ENCODE measurements around the gene RARS2. TPM values are rescaled to one million over a fixed set of nuclear protein-coding genes. Genes with fewer than 3 reads are reported as not detected.
A peak's percentile ranks its signal among the peaks of the same experiment; 100 is the strongest.

RARS2 gene
- total RNA-seq, 1 experiment from 2014 or later, result 14.8 TPM

DNA sequence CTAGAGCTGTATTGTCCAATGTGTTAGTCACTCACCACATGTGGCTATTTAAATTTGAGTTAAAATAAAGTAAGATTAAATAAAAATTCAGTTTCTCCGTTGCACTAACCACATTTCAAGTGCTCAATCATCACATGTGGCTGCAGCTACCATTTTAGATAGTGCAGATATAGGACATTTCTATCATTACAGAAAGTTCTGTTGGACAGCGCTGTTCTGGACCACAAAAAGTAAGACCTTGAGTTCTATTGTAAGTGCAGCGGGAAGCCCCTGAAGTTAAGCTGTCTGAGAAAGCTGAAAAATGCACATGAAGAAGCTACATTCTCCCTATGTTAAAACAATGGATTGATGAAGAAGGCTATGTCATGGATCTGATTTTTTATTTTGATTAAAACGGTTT is 1.2 kb upstream of the RARS2 start:
- Histone ChIP-seq H3K27me3 (ENCODE audit: low read length) (no peaks in the 10 kb centered on the region), H3K4me3 (ENCODE audit: low read length) (peak overlapping the region; percentile 96), H3K4me2 (ENCODE audit: low read length) (peak overlapping the region; percentile 94), H3K4me1 (ENCODE audit: insufficient read depth, low read length) (peaks cover 21% of the 10 kb centered on the region), H2AFZ (ENCODE audit: low read length) (no peak overlapping the region), H3K9me3 (ENCODE audit: low read length) (no peaks in the 10 kb centered on the region), H4K20me1 (ENCODE audit: low read length) (no peaks in the 10 kb centered on the region), H3F3A (ENCODE audit: low read length, unreplicated experiment) (no peaks in the 10 kb centered on the region), H3K9me2 (replicated peaks; ENCODE audit: low read length) (no peaks in the 10 kb centered on the region), H3K79me2 (ENCODE audit: low read length) (peaks cover 75% of the 10 kb centered on the region), H3K27ac (ENCODE audit: low read length) (no peak overlapping the region), H3K9ac (ENCODE audit: low read length) (peak overlapping the region; percentile 94), H3K36me3 (ENCODE audit: low read depth, low read length) (peaks cover 5% of the 10 kb centered on the region; the same call in 1 of the 2 replicates)
- no TSS peak for BruUV-seq (replicated peaks)
- no peak for ATAC-seq
- DNase-seq, result no peak
- ChIA-PET CTCF (no interaction called here), POLR2A (ENCODE audit: unreplicated experiment) (no interaction called here)
- no peak for TF ChIP-seq EZH2phosphoT487 (IDR thresholded peaks at IDR 0.05; ENCODE audit: borderline replicate concordance, low read length)
- no peak for TF ChIP-seq EZH2 (IDR thresholded peaks at IDR 0.05; ENCODE audit: low read length, unreplicated experiment)
- no peak for TF ChIP-seq CTCF (conservative IDR thresholded peaks at IDR 0.05; ENCODE audit: low read depth, low read length)
- intact Hi-C loops (cut with micrococcal nuclease), result loop anchor here (2.0 to 5.0 kb wide), 2 partner anchors 110 to 1276 kb away; no protein-coding TSS in a partner anchor

DNA sequence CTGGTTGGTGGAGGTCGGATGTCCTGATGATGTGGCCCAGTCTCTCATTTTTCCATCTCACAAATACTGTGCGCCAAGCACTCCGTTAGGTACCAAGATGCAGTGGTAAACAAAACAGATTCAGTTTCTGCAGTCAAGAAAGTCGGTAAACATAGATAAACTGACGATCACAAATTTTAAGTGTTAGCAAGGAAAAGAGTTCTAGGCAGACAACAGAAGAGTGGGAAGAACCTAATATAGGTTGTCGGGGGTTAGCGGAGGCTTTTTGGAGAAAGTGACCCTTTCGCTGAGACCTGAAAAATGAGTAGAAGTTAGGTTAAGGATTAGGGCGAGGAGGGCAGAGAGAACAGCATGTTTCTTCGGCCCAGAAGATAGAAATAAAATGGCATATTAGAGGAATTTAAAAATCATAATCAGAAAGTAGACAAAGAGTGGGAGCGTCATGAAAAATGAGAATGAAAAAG is 662 bp upstream of the RARS2 start:
- H2AFZ ChIP-seq (ENCODE audit: low read length), result peak overlapping the region; percentile 85
- POLR2A ChIA-PET (ENCODE audit: unreplicated experiment), result no interaction called here
- intact Hi-C loops (cut with micrococcal nuclease), result loop anchor here (2.0 to 5.0 kb wide), 2 partner anchors 110 to 1277 kb away; no protein-coding TSS in a partner anchor
- H3K4me1 ChIP-seq (ENCODE audit: insufficient read depth, low read length), result peaks cover 21% of the 10 kb centered on the region
- peak overlapping the region; percentile 94 for H3K9ac ChIP-seq (ENCODE audit: low read length)
- H3K4me2 ChIP-seq (ENCODE audit: low read length), result peak overlapping the region; percentile 94
- TSS peak; percentile 88 for BruUV-seq (replicated peaks)
- peaks cover 78% of the 10 kb centered on the region for H3K79me2 ChIP-seq (ENCODE audit: low read length)
- H4K20me1 ChIP-seq (ENCODE audit: low read length), result no peaks in the 10 kb centered on the region
- peaks cover 5% of the 10 kb centered on the region; the same call in 1 of the 2 replicates for H3K36me3 ChIP-seq (ENCODE audit: low read depth, low read length)
- H3K27me3 ChIP-seq (ENCODE audit: low read length), result no peaks in the 10 kb centered on the region
- H3K27ac ChIP-seq (ENCODE audit: low read length), result peak overlapping the region; percentile 34
- H3K9me3 ChIP-seq (ENCODE audit: low read length), result no peaks in the 10 kb centered on the region
- H3F3A ChIP-seq (ENCODE audit: low read length, unreplicated experiment), result no peaks in the 10 kb centered on the region
- TF ChIP-seq EZH2phosphoT487 (IDR thresholded peaks at IDR 0.05; ENCODE audit: borderline replicate concordance, low read length), result no peak
- TF ChIP-seq CTCF (conservative IDR thresholded peaks at IDR 0.05; ENCODE audit: low read depth, low read length), result no peak
- no peak for TF ChIP-seq EZH2 (IDR thresholded peaks at IDR 0.05; ENCODE audit: low read length, unreplicated experiment)
- peak overlapping the region; percentile 96 for H3K4me3 ChIP-seq (ENCODE audit: low read length)
- CTCF ChIA-PET, result no interaction called here
- DNase-seq, result no peak
- no peak for ATAC-seq
- H3K9me2 ChIP-seq (replicated peaks; ENCODE audit: low read length), result no peaks in the 10 kb centered on the region

GRCh38 chr6:87588756-87589407 is 905 bp downstream of the RARS2 start:
- Histone ChIP-seq H3K9me2 (replicated peaks; ENCODE audit: low read length) (no peaks in the 10 kb centered on the region), H3K27me3 (ENCODE audit: low read length) (no peaks in the 10 kb centered on the region), H3K4me1 (ENCODE audit: insufficient read depth, low read length) (peaks cover 21% of the 10 kb centered on the region), H3K4me2 (ENCODE audit: low read length) (peak overlapping the region; percentile 92), H3K79me2 (ENCODE audit: low read length) (peaks cover 89% of the 10 kb centered on the region), H3F3A (ENCODE audit: low read length, unreplicated experiment) (no peaks in the 10 kb centered on the region), H3K9ac (ENCODE audit: low read length) (peak overlapping the region; percentile 94), H4K20me1 (ENCODE audit: low read length) (no peaks in the 10 kb centered on the region), H3K27ac (ENCODE audit: low read length) (no peak overlapping the region), H3K4me3 (ENCODE audit: low read length) (peak overlapping the region; percentile 96), H2AFZ (ENCODE audit: low read length) (peak overlapping the region; percentile 68; the same call in 1 of the 2 replicates), H3K9me3 (ENCODE audit: low read length) (no peaks in the 10 kb centered on the region), H3K36me3 (ENCODE audit: low read depth, low read length) (no peaks in the 10 kb centered on the region)
- intact Hi-C loops (cut with micrococcal nuclease), result no loop called here
- no peak for TF ChIP-seq CTCF (conservative IDR thresholded peaks at IDR 0.05; ENCODE audit: low read depth, low read length)
- no peak for TF ChIP-seq EZH2 (IDR thresholded peaks at IDR 0.05; ENCODE audit: low read length, unreplicated experiment)
- no peak for TF ChIP-seq EZH2phosphoT487 (IDR thresholded peaks at IDR 0.05; ENCODE audit: borderline replicate concordance, low read length)
- ATAC-seq (no peak), DNase-seq (no peak)
- CTCF ChIA-PET, result interaction anchor here (0.6 kb wide), 2 partner anchors 17 to 22 kb away, joined by 3 to 4 read pairs; no protein-coding TSS in a partner anchor
- POLR2A ChIA-PET (ENCODE audit: unreplicated experiment), result no interaction called here
- BruUV-seq (replicated peaks), result no TSS peak
